Endothelial cell of umbilical vein (primary cell): ENCODE data around the gene FOXJ2. TPM values are rescaled to one million over a fixed set of nuclear protein-coding genes. Genes with fewer than 3 reads are reported as not detected.

ENCODE experiments used
- BruUV-seq: library from RNA; stranded (reverse); fragments of 400-500 nt; replicated peaks from 2 replicates; lab custom pipeline; 2021; lab: Mats Ljungman, UMichigan
- CTCF ChIA-PET: fragments of 300-600, 350-600 bp; sonication (Branson Sonifier 250); formaldehyde crosslinking; loops from one replicate; lab custom pipeline; 2021; ENCODE audit warnings: antibody characterized with exemption, inconsistent platforms; lab: Charles Lee
- POLR2A ChIA-PET: fragments of 300-600, 350-600 bp; sonication (Branson Sonifier 250); formaldehyde crosslinking; loops from one replicate; lab custom pipeline; 2021; ENCODE audit warnings: antibody characterized with exemption, inconsistent platforms; lab: Charles Lee
- DNase-seq: peaks from one replicate; pipeline ENCODE4 v3.0.0-alpha.2; 2011; ENCODE audit warnings: low read depth, low spot score
- FAIRE-seq: peaks from 2 replicates; lab custom pipeline; 2011; peaks lifted over from hg19 to GRCh38; lab: Jason Lieb, UNC
- H2AFZ ChIP-seq: 2 replicates; pipeline ENCODE4 v1.6.0; 2012; ENCODE audit warnings: low read depth, low read length, control low read depth, inconsistent platforms
- H3K27ac ChIP-seq: 2 replicates; pipeline ENCODE4 v1.5.1; 2011; ENCODE audit warnings: low read depth, mild to moderate bottlenecking, control low read depth, low read length, moderate library complexity; ENCODE audit not compliant: insufficient read depth
- H3K27me3 ChIP-seq, 2 experiments: 2 replicates each; pipeline versions ENCODE4 v1.6.0 to v1.6.1; 2011; ENCODE audit warnings: low read length in 2 of 2, mixed read lengths in 1 of 2; ENCODE audit not compliant: control insufficient read depth in 2 of 2, insufficient read depth in 2 of 2
- H3K36me3 ChIP-seq, 2 experiments: 2 replicates in 1 of 2; 3 replicates in 1 of 2; pipeline ENCODE4 v1.5.1; 2011; ENCODE audit warnings: low read length in 2 of 2, mild to moderate bottlenecking in 1 of 2, moderate library complexity in 1 of 2; ENCODE audit not compliant: control insufficient read depth in 2 of 2, insufficient read depth in 2 of 2; ENCODE audit errors: extremely low read depth in 1 of 2
- H3K4me1 ChIP-seq: 3 replicates; pipeline ENCODE4 v1.5.1; 2011; ENCODE audit warnings: mild to moderate bottlenecking, low read length; ENCODE audit not compliant: control insufficient read depth, insufficient read depth; ENCODE audit errors: extremely low read depth
- H3K4me2 ChIP-seq: 2 replicates; pipeline ENCODE4 v1.6.1; 2011; ENCODE audit warnings: low read length, control low read depth, mixed read lengths; ENCODE audit not compliant: insufficient read depth
- H3K4me3 ChIP-seq, 3 experiments: fragments of 200-600 bp in 1 of 3; sonication (generic), shearing (Covaris generic) in 1 of 3; replicated peaks in 1 of 3; 2 replicates each; pipeline ENCODE4 v1.5.1; 2011 to 2016; ENCODE audit warnings: control low read depth in 3 of 3, low read length in 3 of 3, mild to moderate bottlenecking in 2 of 3, inconsistent platforms in 1 of 3, low read depth in 1 of 3, moderate library complexity in 1 of 3; ENCODE audit not compliant: insufficient read depth in 1 of 3
- H3K79me2 ChIP-seq: 2 replicates; pipeline ENCODE4 v1.6.0; 2012; ENCODE audit warnings: low read length, inconsistent platforms; ENCODE audit not compliant: control insufficient read depth, insufficient read depth
- H3K9ac ChIP-seq: replicated peaks from 2 replicates; pipeline ENCODE3; 2011; ENCODE audit warnings: low read length, control low read depth; ENCODE audit not compliant: insufficient read depth; ENCODE audit errors: extremely low read depth
- H3K9me1 ChIP-seq: replicated peaks from 3 replicates; pipeline ENCODE4 v1.6.0; 2011; ENCODE audit warnings: mild to moderate bottlenecking, low read length; ENCODE audit not compliant: control insufficient read depth, insufficient read depth; ENCODE audit errors: extremely low read depth
- H3K9me3 ChIP-seq: replicated peaks from 2 replicates; pipeline ENCODE4 v1.5.1; 2012; ENCODE audit warnings: low read length, inconsistent platforms; ENCODE audit not compliant: control insufficient read depth, insufficient read depth
- H4K20me1 ChIP-seq: replicated peaks from 2 replicates; pipeline ENCODE3; 2011; ENCODE audit warnings: mild to moderate bottlenecking, low read length; ENCODE audit not compliant: control insufficient read depth, insufficient read depth; ENCODE audit errors: extremely low read depth
- CTCF ChIP-seq, 2 donors: IDR thresholded peaks; 1 replicate in 1 of 2; 2 replicates in 1 of 2; pipeline ENCODE4 v1.5.1; 2011; ENCODE audit warnings: low read length in 2 of 2, mild to moderate bottlenecking in 2 of 2, moderate library complexity in 2 of 2, control low read depth in 1 of 2, inconsistent platforms in 1 of 2, low read depth in 1 of 2; ENCODE audit not compliant: insufficient read depth in 1 of 2; ENCODE audit errors: extremely low read depth in 1 of 2
- EZH2 ChIP-seq: IDR thresholded peaks from 2 replicates; pipeline ENCODE4 v1.6.1; 2012; ENCODE audit warnings: borderline replicate concordance, low read depth, mild to moderate bottlenecking, moderate library complexity, low read length, inconsistent platforms; ENCODE audit not compliant: severe bottlenecking
- FOS ChIP-seq: IDR thresholded peaks from 2 replicates; pipeline ENCODE4 v1.6.1; 2011; ENCODE audit warnings: mild to moderate bottlenecking, low read length, moderate library complexity, borderline replicate concordance; ENCODE audit not compliant: insufficient read depth
- GATA2 ChIP-seq: IDR thresholded peaks from 2 replicates; pipeline ENCODE4 v1.7.0; 2011; ENCODE audit warnings: low read depth, mild to moderate bottlenecking, moderate library complexity, mixed read lengths, low read length; ENCODE audit not compliant: insufficient read length, insufficient read depth
- JUN ChIP-seq: IDR thresholded peaks from 2 replicates; pipeline ENCODE4 v1.6.1; 2011; ENCODE audit warnings: borderline replicate concordance, low read depth; ENCODE audit not compliant: insufficient read length, insufficient read depth
- MAX ChIP-seq: IDR thresholded peaks from 2 replicates; pipeline ENCODE4 v1.6.1; 2011; ENCODE audit not compliant: insufficient read depth, insufficient read length
- MYC ChIP-seq: IDR thresholded peaks from one replicate; pipeline ENCODE4 v1.6.1; 2011; ENCODE audit warnings: mild to moderate bottlenecking, low read depth, low read length
- POLR2A ChIP-seq: IDR thresholded peaks from 2 replicates; pipeline ENCODE4 v1.6.1; 2012; ENCODE audit warnings: low read depth, mild to moderate bottlenecking, control low read depth, low read length
- POLR2AphosphoS5 ChIP-seq: IDR thresholded peaks from 2 replicates; pipeline ENCODE4 v1.6.1; 2012; ENCODE audit warnings: low read depth, mild to moderate bottlenecking, control low read depth, low read length, moderate library complexity; ENCODE audit not compliant: insufficient read depth
- dilution Hi-C: fragments of 300-500 bp; cut with MboI; formaldehyde crosslinking; loops from one replicate; pipeline ENCODE4 v1.15.0; 2019; ENCODE audit warnings: low sequenced_read_pairs; ENCODE audit not compliant: extremely low pct_ligation_motif_present
- intact Hi-C: fragments of 100-400 bp; cut with micrococcal nuclease; formaldehyde crosslinking; loops from one replicate; pipeline ENCODE4 v1.10.0; 2022
- polyA plus RNA-seq, 4 experiments: library from polyadenylated mRNA; depleted of rRNA in 3 of 4; stranded (reverse) in 3 of 4; unstranded in 1 of 4; fragments of >200 nt; gene quantifications; 2 replicates each; pipeline versions ENCODE4 v1.2.1 to v1.2.3, GENCODE V29; 2011 to 2012; ENCODE audit warnings: missing spikeins in 1 of 4
- total RNA-seq: library from RNA; stranded (reverse); gene quantifications from 2 replicates; pipeline ENCODE4 v1.2.3, GENCODE V29; 2021

FOXJ2 gene
- total and polyA plus RNA-seq, 2 donors (not counting 3 experiments of a cell fraction or from before 2014, with no cell fraction given), result 6.2 to 13.9 TPM

- Histone ChIP-seq H3K9me1 (no peaks in the 10 kb centered on the region), H3K4me3 (no peak overlapping the region)
- intact Hi-C loops, result loop anchor here (1.0 kb wide), 4 partner anchors 13 to 219 kb away; partner anchors contain the start of gene C3AR1
Measured at GRCh38 chr12:8078916-8079315, 46.4 kb downstream of the FOXJ2 start.

More at GRCh38 chr12:8078916-8079315, 46.4 kb downstream of the FOXJ2 start:
- Histone ChIP-seq H3K9me3 (no peaks in the 10 kb centered on the region), H3K36me3 (no peaks in the 10 kb centered on the region), H3K9ac (no peak overlapping the region), H2AFZ (no peak overlapping the region), H4K20me1 (no peaks in the 10 kb centered on the region), H3K27me3 (no peaks in the 10 kb centered on the region), H3K4me2 (no peak overlapping the region), H3K79me2 (peaks cover 21% of the 10 kb centered on the region), H3K27ac (no peak overlapping the region), H3K4me1 (peaks cover 22% of the 10 kb centered on the region)
- dilution Hi-C loops, result no loop called here
- ChIA-PET CTCF (interaction anchor here (0.9 to 8.9 kb wide), 25 partner anchors 9 to 436 kb away, joined by 3 to 254 read pairs (median 6); partner anchors contain the start of gene C3AR1), POLR2A (interaction anchor here (0.9 to 1.1 kb wide), 2 partner anchors 143 to 146 kb away, joined by 3 to 7 read pairs; partner anchors contain the start of gene SLC2A3)
- TF ChIP-seq EZH2 (no peak), CTCF (IDR thresholded peaks at IDR 0.05; ENCODE audit: extremely low read depth in 1 of 2, insufficient read depth in 1 of 2, low read depth in 1 of 2, low read length in 2 of 2) (no peak), MYC (no peak), JUN (no peak), POLR2AphosphoS5 (no peak), MAX (no peak), GATA2 (no peak), POLR2A (no peak), FOS (no peak)
- BruUV-seq, result no TSS peak
- FAIRE-seq, result no peak
- no peak for DNase-seq
